Measurements from ENCODE around the gene HSPA9.

HSPA9 gene

GRCh38 chr5:138575194-138576015 is at the start of gene HSPA9:
Gene HSPA9, minus strand, starts transcription at chr5:138575401. Its CDS starts 83 bp downstream, at chr5:138575318.
- peak; percentile 99 for DNase-seq

- peak; percentile 35 for DNase-seq
These were observed 47.9 kb upstream of the HSPA9 start for GRCh38 chr5:138623053-138623452.

GRCh38 chr5:138622051-138622450 is 46.9 kb upstream of the HSPA9 start:
- no peak for DNase-seq

GRCh38 chr5:138620663-138621224 is 45.5 kb upstream of the HSPA9 start:
- DNase-seq: peak; percentile 5

GRCh38 chr5:138616508-138616907 is 41.3 kb upstream of the HSPA9 start:
- no peak for DNase-seq

GRCh38 chr5:138615461-138615860 is 40.3 kb upstream of the HSPA9 start:
- DNase-seq: no peak

- no peak for DNase-seq
These were observed 36.5 kb upstream of the HSPA9 start for GRCh38 chr5:138611678-138612218.

GRCh38 chr5:138610918-138611677 is 35.9 kb upstream of the HSPA9 start:
- peak; percentile 48 for DNase-seq

- no peak for DNase-seq
These were observed 35.3 kb upstream of the HSPA9 start for GRCh38 chr5:138610415-138610917.

GRCh38 chr5:138606378-138607064 is 31.3 kb upstream of the HSPA9 start:
- DNase-seq: no peak

- DNase-seq: no peak
These were observed 30.2 kb upstream of the HSPA9 start for GRCh38 chr5:138605254-138605972.

GRCh38 chr5:138604176-138604785 is 29.1 kb upstream of the HSPA9 start:
- DNase-seq: no peak

GRCh38 chr5:138603249-138603920 is 28.2 kb upstream of the HSPA9 start:
- no peak for DNase-seq

GRCh38 chr5:138602371-138603000 is 27.3 kb upstream of the HSPA9 start:
- DNase-seq: no peak

- DNase-seq: no peak
These were observed 26.2 kb upstream of the HSPA9 start for GRCh38 chr5:138601444-138601843.

- DNase-seq: no peak
These were observed 25.2 kb upstream of the HSPA9 start for GRCh38 chr5:138600446-138600845.

GRCh38 chr5:138597661-138598400 is 22.6 kb upstream of the HSPA9 start:
- no peak for DNase-seq

GRCh38 chr5:138596105-138596881 is 21.1 kb upstream of the HSPA9 start:
- DNase-seq: no peak
